Measurements from ENCODE around the gene CEMIP2.

The CEMIP2 gene

GRCh38 chr9:71781391-71781790 is 13.1 kb upstream of the CEMIP2 start:
- Histone ChIP-seq H3K9ac (ENCODE audit: insufficient read length) (no peak overlapping the region), H3K9me3 (ENCODE audit: low read depth, low read length) (no peaks in the 10 kb centered on the region), H3K36me3 (ENCODE audit: insufficient read depth, low read length) (no peaks in the 10 kb centered on the region), H3K4me3 (no peak overlapping the region), H3K27ac (no peak overlapping the region)
- DNase-seq (ENCODE audit: low read depth, low spot score): no peak
- TF ChIP-seq FOXP2 (optimal IDR thresholded peaks at IDR 0.05; ENCODE audit: control extremely low read depth, extremely low read length, insufficient read depth): no peak
- TF ChIP-seq POLR2AphosphoS5 (IDR thresholded peaks at IDR 0.05; ENCODE audit: borderline replicate concordance, low read depth, low read length): no peak
- no peak for TF ChIP-seq EZH2 (IDR thresholded peaks at IDR 0.05)

GRCh38 chr9:71780953-71781352 is 12.6 kb upstream of the CEMIP2 start:
- Histone ChIP-seq H3K9me3 (ENCODE audit: low read depth, low read length) (no peaks in the 10 kb centered on the region), H3K9ac (ENCODE audit: insufficient read length) (no peak overlapping the region), H3K36me3 (ENCODE audit: insufficient read depth, low read length) (no peaks in the 10 kb centered on the region), H3K4me3 (no peak overlapping the region), H3K27ac (no peak overlapping the region)
- no peak for DNase-seq (ENCODE audit: low read depth, low spot score)
- no peak for TF ChIP-seq FOXP2 (optimal IDR thresholded peaks at IDR 0.05; ENCODE audit: control extremely low read depth, extremely low read length, insufficient read depth)
- TF ChIP-seq POLR2AphosphoS5 (IDR thresholded peaks at IDR 0.05; ENCODE audit: borderline replicate concordance, low read depth, low read length): no peak
- TF ChIP-seq EZH2 (IDR thresholded peaks at IDR 0.05): no peak

- no peak for TF ChIP-seq FOXP2 (optimal IDR thresholded peaks at IDR 0.05; ENCODE audit: control extremely low read depth, extremely low read length, insufficient read depth)
- TF ChIP-seq EZH2 (IDR thresholded peaks at IDR 0.05): no peak
- TF ChIP-seq POLR2AphosphoS5 (IDR thresholded peaks at IDR 0.05; ENCODE audit: borderline replicate concordance, low read depth, low read length): no peak
- H3K4me3 ChIP-seq: no peak overlapping the region
- no peak overlapping the region for H3K27ac ChIP-seq
- no peak for DNase-seq (ENCODE audit: low read depth, low spot score)
- no peaks in the 10 kb centered on the region for H3K9me3 ChIP-seq (ENCODE audit: low read depth, low read length)
- no peaks in the 10 kb centered on the region for H3K36me3 ChIP-seq (ENCODE audit: insufficient read depth, low read length)
- no peak overlapping the region for H3K9ac ChIP-seq (ENCODE audit: insufficient read length)
Measured at GRCh38 chr9:71778085-71778484, 9.8 kb upstream of the CEMIP2 start.

- Histone ChIP-seq H3K27ac (no peak overlapping the region), H3K4me3 (no peak overlapping the region), H3K9me3 (ENCODE audit: low read depth, low read length) (no peaks in the 10 kb centered on the region), H3K9ac (ENCODE audit: insufficient read length) (no peak overlapping the region), H3K36me3 (ENCODE audit: insufficient read depth, low read length) (no peaks in the 10 kb centered on the region)
- TF ChIP-seq POLR2AphosphoS5 (IDR thresholded peaks at IDR 0.05; ENCODE audit: borderline replicate concordance, low read depth, low read length): no peak
- no peak for TF ChIP-seq EZH2 (IDR thresholded peaks at IDR 0.05)
- no peak for DNase-seq (ENCODE audit: low read depth, low spot score)
Measured at GRCh38 chr9:71774920-71775319, 6.6 kb upstream of the CEMIP2 start.

- DNase-seq (ENCODE audit: low read depth, low spot score): no peak
Measured at GRCh38 chr9:71772726-71773125, 4.4 kb upstream of the CEMIP2 start.

GRCh38 chr9:71770170-71770569 is 1.9 kb upstream of the CEMIP2 start:
- H3K9me3 ChIP-seq (ENCODE audit: low read depth, low read length): no peaks in the 10 kb centered on the region
- H3K36me3 ChIP-seq (ENCODE audit: insufficient read depth, low read length): no peaks in the 10 kb centered on the region
- no peak overlapping the region for H3K9ac ChIP-seq (ENCODE audit: insufficient read length)
- DNase-seq (ENCODE audit: low read depth, low spot score): no peak
- H3K27ac ChIP-seq: no peak overlapping the region
- no peak overlapping the region; the same call in 1 of the 2 replicates for H3K4me3 ChIP-seq
- TF ChIP-seq EZH2 (IDR thresholded peaks at IDR 0.05) (no peak), POLR2AphosphoS5 (IDR thresholded peaks at IDR 0.05; ENCODE audit: borderline replicate concordance, low read depth, low read length) (no peak), FOXP2 (optimal IDR thresholded peaks at IDR 0.05; ENCODE audit: control extremely low read depth, extremely low read length, insufficient read depth) (no peak)

More at GRCh38 chr9:71772726-71773125, 4.4 kb upstream of the CEMIP2 start:
- Histone ChIP-seq H3K4me3 (no peak overlapping the region), H3K36me3 (ENCODE audit: insufficient read depth, low read length) (no peaks in the 10 kb centered on the region), H3K9ac (ENCODE audit: insufficient read length) (no peak overlapping the region), H3K9me3 (ENCODE audit: low read depth, low read length) (no peaks in the 10 kb centered on the region), H3K27ac (no peak overlapping the region)
- TF ChIP-seq EZH2 (IDR thresholded peaks at IDR 0.05): no peak
- no peak for TF ChIP-seq POLR2AphosphoS5 (IDR thresholded peaks at IDR 0.05; ENCODE audit: borderline replicate concordance, low read depth, low read length)
- no peak for TF ChIP-seq FOXP2 (optimal IDR thresholded peaks at IDR 0.05; ENCODE audit: control extremely low read depth, extremely low read length, insufficient read depth)

- no peak for DNase-seq (ENCODE audit: low read depth, low spot score)
- H3K27ac ChIP-seq: no peak overlapping the region
- no peak overlapping the region for H3K9ac ChIP-seq (ENCODE audit: insufficient read length)
Measured at GRCh38 chr9:71769175-71770161, 1.2 kb upstream of the CEMIP2 start.

GRCh38 chr9:71767776-71768321 is 464 bp downstream of the CEMIP2 start:
- H3K36me3 ChIP-seq (ENCODE audit: insufficient read depth, low read length): no peaks in the 10 kb centered on the region
- H3K9ac ChIP-seq (ENCODE audit: insufficient read length): peak overlapping the region; percentile 71
- no peaks in the 10 kb centered on the region for H3K9me3 ChIP-seq (ENCODE audit: low read depth, low read length)
- peak overlapping the region; percentile 88 for H3K4me3 ChIP-seq
- no peak for DNase-seq (ENCODE audit: low read depth, low spot score)
- TF ChIP-seq EZH2 (IDR thresholded peaks at IDR 0.05) (no peak), FOXP2 (optimal IDR thresholded peaks at IDR 0.05; ENCODE audit: control extremely low read depth, extremely low read length, insufficient read depth) (no peak), POLR2AphosphoS5 (IDR thresholded peaks at IDR 0.05; ENCODE audit: borderline replicate concordance, low read depth, low read length) (no peak)
- no peak overlapping the region for H3K27ac ChIP-seq

More at GRCh38 chr9:71769175-71770161, 1.2 kb upstream of the CEMIP2 start:
- H3K36me3 ChIP-seq (ENCODE audit: insufficient read depth, low read length): no peaks in the 10 kb centered on the region
- no peaks in the 10 kb centered on the region for H3K9me3 ChIP-seq (ENCODE audit: low read depth, low read length)
- peak overlapping the region; percentile 73 for H3K4me3 ChIP-seq
- no peak for TF ChIP-seq EZH2 (IDR thresholded peaks at IDR 0.05)
- no peak for TF ChIP-seq FOXP2 (optimal IDR thresholded peaks at IDR 0.05; ENCODE audit: control extremely low read depth, extremely low read length, insufficient read depth)
- no peak for TF ChIP-seq POLR2AphosphoS5 (IDR thresholded peaks at IDR 0.05; ENCODE audit: borderline replicate concordance, low read depth, low read length)
